HepG2 (cell line): Measurements from ENCODE around the gene ANXA7. TPM values are rescaled to one million over a fixed set of nuclear protein-coding genes. Genes with fewer than 3 reads are reported as not detected.

ENCODE experiments used
- ATAC-seq: fragments of 200-7000 bp; cut with Tn5 transposase; 3 replicates; pipeline ENCODE4 v1.9.1; 2020; ENCODE audit warnings: mild to moderate bottlenecking, moderate library complexity
- BruUV-seq: library from RNA; stranded (reverse); fragments of 400-500 nt; replicated peaks from 2 replicates; lab custom pipeline; 2021; lab: Mats Ljungman, UMichigan
- CTCF ChIA-PET: fragments of 300-600 bp; formaldehyde crosslinking; extraction: SDS; loops from one replicate; lab custom pipeline; 2021; ENCODE audit warnings: low total read pairs, inconsistent platforms, low intra/inter-chr PET ratio; lab: Yijun Ruan, JAX
- POLR2A ChIA-PET: fragments of 350-600 bp; sonication (Branson Sonifier 250); formaldehyde crosslinking; loops from one replicate; lab custom pipeline; 2020; ENCODE audit warnings: antibody characterized with exemption, inconsistent platforms; lab: Yijun Ruan, JAX
- DNase-seq: peaks from one replicate; pipeline ENCODE4 v3.0.0-alpha.2; 2015; ENCODE audit warnings: low spot score
- FAIRE-seq: peaks from 3 replicates; lab custom pipeline; 2011; peaks lifted over from hg19 to GRCh38; lab: Jason Lieb, UNC
- H2AFZ ChIP-seq: one replicate; pipeline ENCODE4 v1.6.1; 2011; ENCODE audit warnings: low read length, inconsistent platforms
- H3K27ac ChIP-seq: fragments of 300-600 bp; 3 replicates; pipeline ENCODE4 v1.8.0; 2011; ENCODE audit warnings: mixed run types, mild to moderate bottlenecking, mixed read lengths, low read length, inconsistent platforms; ENCODE audit not compliant: insufficient read depth; ENCODE audit errors: extremely low read length
- H3K27me3 ChIP-seq, 2 experiments: fragments of 200-600 bp in 1 of 2; 2 replicates in 1 of 2; 3 replicates in 1 of 2; pipeline versions ENCODE4 v1.6.0 to v1.8.0; 2011; ENCODE audit warnings: low read length in 2 of 2, mild to moderate bottlenecking in 2 of 2, moderate library complexity in 2 of 2, inconsistent platforms in 1 of 2; ENCODE audit not compliant: insufficient read depth in 2 of 2, control insufficient read depth in 1 of 2
- H3K36me3 ChIP-seq, 2 experiments: fragments of 200-600 bp in 1 of 2; replicated peaks in 1 of 2; 2 replicates in 1 of 2; 3 replicates in 1 of 2; pipeline versions ENCODE4 v1.5.1 to v1.8.0; 2011; ENCODE audit warnings: low read length in 2 of 2, inconsistent platforms in 1 of 2; ENCODE audit not compliant: insufficient read depth in 2 of 2, control insufficient read depth in 1 of 2
- H3K4me1 ChIP-seq: 2 replicates; pipeline ENCODE4 v1.5.1; 2012; ENCODE audit warnings: low read length, inconsistent platforms; ENCODE audit not compliant: insufficient read depth
- H3K4me2 ChIP-seq: 2 replicates; pipeline ENCODE4 v1.6.0; 2011; ENCODE audit warnings: low read depth, low read length, inconsistent platforms
- H3K4me3 ChIP-seq, 3 experiments: fragments of 200-600 bp in 1 of 3; sonication (generic), shearing (Covaris generic) in 1 of 3; replicated peaks in 1 of 3; 2 replicates each; pipeline ENCODE4 v1.5.1; 2011 to 2016; ENCODE audit warnings: low read length in 3 of 3, inconsistent platforms in 2 of 3, low read depth in 2 of 3, mild to moderate bottlenecking in 2 of 3, control low read depth in 1 of 3, mixed read lengths in 1 of 3; ENCODE audit not compliant: insufficient read depth in 1 of 3
- H3K79me2 ChIP-seq: one replicate; pipeline ENCODE4 v1.6.1; 2011; ENCODE audit warnings: low read length, inconsistent platforms; ENCODE audit not compliant: insufficient read depth
- H3K9ac ChIP-seq: 2 replicates; pipeline ENCODE4 v1.6.0; 2011; ENCODE audit warnings: mild to moderate bottlenecking, low read depth, low read length, inconsistent platforms; ENCODE audit not compliant: insufficient read depth
- H3K9me3 ChIP-seq: 2 replicates; pipeline ENCODE4 v1.5.1; 2012; ENCODE audit warnings: mild to moderate bottlenecking, low read length
- H4K20me1 ChIP-seq: 2 replicates; pipeline ENCODE4 v1.6.0; 2011; ENCODE audit warnings: inconsistent platforms, mild to moderate bottlenecking, low read length, moderate library complexity; ENCODE audit not compliant: insufficient read depth
- CAMTA2 ChIP-seq: sonication (generic); formaldehyde crosslinking; IDR thresholded peaks from 2 replicates; pipeline ENCODE4 v1.4.0; 2020; ENCODE audit warnings: mild to moderate bottlenecking, missing genetic modification reagents, borderline replicate concordance
- CBX2 ChIP-seq, 2 experiments: fragments of 200-600 bp in 1 of 2; sonication (generic); formaldehyde crosslinking in 1 of 2; IDR thresholded peaks; 2 replicates each; pipeline versions ENCODE4 v1.7.0 to v1.8.1; 2018 to 2022; ENCODE audit warnings: low read depth in 2 of 2, low read length in 1 of 2, mild to moderate bottlenecking in 1 of 2, missing genetic modification reagents in 1 of 2
- MAFK ChIP-seq, 2 experiments: IDR thresholded peaks in 1 of 2; conservative IDR thresholded peaks in 1 of 2; 2 replicates each; pipeline ENCODE4 v1.6.1; 2011; ENCODE audit warnings: improper control_type of control experiment in 2 of 2, low read length in 2 of 2
- SNRNP70 ChIP-seq: fragments of 200-400 bp; formaldehyde crosslinking; IDR thresholded peaks from 2 replicates; pipeline ENCODE4 v1.6.1; 2017; ENCODE audit warnings: mild to moderate bottlenecking, low read depth, low read length, moderate library complexity
- TFDP1 ChIP-seq: IDR thresholded peaks from 2 replicates; pipeline ENCODE4 v1.6.1; 2016; ENCODE audit warnings: missing compliant biosample characterization, missing genetic modification reagents, borderline replicate concordance
- TGIF2 ChIP-seq: IDR thresholded peaks from 2 replicates; pipeline ENCODE4 v1.6.1; 2016; ENCODE audit warnings: control low read depth, missing compliant biosample characterization
- ZNF441 ChIP-seq: sonication (generic); formaldehyde crosslinking; IDR thresholded peaks from 2 replicates; pipeline ENCODE4 v1.7.0; 2021; ENCODE audit warnings: missing genetic modification reagents, borderline replicate concordance
- ZNF558 ChIP-seq: sonication (generic); formaldehyde crosslinking; IDR thresholded peaks from 2 replicates; pipeline ENCODE4 v1.9.0; 2022; ENCODE audit warnings: mild to moderate bottlenecking, missing genetic modification reagents, borderline replicate concordance
- ZNF629 ChIP-seq: sonication (generic); formaldehyde crosslinking; conservative IDR thresholded peaks from 2 replicates; pipeline ENCODE4 v1.5.0; 2020; ENCODE audit warnings: missing genetic modification reagents
- ZNF709 ChIP-seq: sonication (generic); formaldehyde crosslinking; IDR thresholded peaks from 2 replicates; pipeline ENCODE4 v1.5.0; 2020; ENCODE audit warnings: mild to moderate bottlenecking, missing genetic modification reagents
- ZNF768 ChIP-seq: sonication (generic); formaldehyde crosslinking; IDR thresholded peaks from 2 replicates; pipeline ENCODE4 v1.4.0; 2020; ENCODE audit warnings: missing genetic modification reagents
- WGBS: methylation state at CpG from one replicate; pipeline ENCODE4 v1.1.6; 2017; ENCODE audit warnings: low lambda C conversion rate; 5-methylcytosine and 5-hydroxymethylcytosine counted together
- in situ Hi-C: cut with HindIII; loops from 2 replicates; pipeline ENCODE4 v1.10.0; 2017; ENCODE audit warnings: low pct_unique_long_range_greater_than_20kb; ENCODE audit not compliant: extremely low pct_ligation_motif_present
- intact Hi-C: fragments of 100-400 bp; cut with micrococcal nuclease; formaldehyde crosslinking; loops from one replicate; pipeline ENCODE4 v1.10.0; 2022; ENCODE audit not compliant: unreplicated experiment
- polyA plus RNA-seq, 8 experiments: library from polyadenylated mRNA; depleted of rRNA in 3 of 8; stranded (reverse) in 7 of 8; unstranded in 1 of 8; fragments of >200 nt; fragmentation: Illumina TruSeq in 4 of 8; extraction: Trizol in 4 of 8; gene quantifications; 2 replicates each; pipeline versions ENCODE4 v1.2.1 to v1.2.3, GENCODE V29; 2011 to 2016; ENCODE audit warnings: low read depth in 4 of 8, missing spikeins in 1 of 8, mixed read lengths in 1 of 8; ENCODE audit not compliant: insufficient read depth in 1 of 8
- total RNA-seq, 5 experiments: library from RNA; depleted of rRNA; stranded (reverse); fragments of >200 nt; fragmentation: Illumina TruSeq; extraction: Trizol; gene quantifications; 2 replicates each; pipeline ENCODE4 v1.2.3, GENCODE V29; 2016; ENCODE audit warnings: low read depth in 1 of 5
- TF ChIP-seq, protein P1 (sequence below): sonication (generic); formaldehyde crosslinking; IDR thresholded peaks from 2 replicates; pipeline ENCODE4 v1.4.0; 2020; ENCODE audit warnings: missing genetic modification reagents

The ANXA7 gene
- total and polyA plus RNA-seq, 2 of the 13 experiments (the other 11 are each of a cell fraction or from before 2014, with no cell fraction given), result 54.8 to 89.0 TPM

DNA sequence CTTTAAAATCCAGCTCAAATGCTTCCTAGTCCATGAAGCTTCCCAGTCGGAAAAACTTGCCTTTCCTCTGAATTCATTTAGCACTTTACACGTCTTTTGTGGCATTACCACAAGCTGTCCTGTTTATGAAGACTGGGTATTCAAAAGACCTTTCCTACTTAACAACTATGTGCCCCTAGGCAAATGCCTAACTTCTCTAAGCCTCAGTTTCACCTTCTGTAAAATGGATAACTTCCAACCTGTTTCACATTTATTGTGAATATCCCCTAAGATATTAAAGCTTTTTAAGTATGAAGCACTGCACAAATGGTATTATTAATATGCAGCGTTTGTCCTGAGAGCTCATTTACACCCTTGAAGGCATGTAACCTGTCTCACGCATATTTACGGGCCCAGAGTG is 56.0 kb downstream of the ANXA7 start:
- ChIA-PET POLR2A (interaction anchor here (1.0 to 1.6 kb wide), 3 partner anchors 55 to 138 kb away, joined by 3 to 7 read pairs (median 3); partner anchors contain the start of gene PPP3CB), CTCF (no interaction called here)
- no peaks in the 10 kb centered on the region for H4K20me1 ChIP-seq
- TF ChIP-seq ZNF768 (CRISPR knock-in tag) (no peak), CAMTA2 (CRISPR knock-in tag) (no peak), TFDP1 (CRISPR knock-in tag) (no peak), CBX2 (IDR thresholded peaks at IDR 0.05; ENCODE audit: low read depth, low read length) (no peak), CBX2 (CRISPR knock-in tag; IDR thresholded peaks at IDR 0.05; ENCODE audit: low read depth) (no peak), ZNF709 (CRISPR knock-in tag) (0 out of 2 replicates have a peak, but pooled peaks have one; percentile 6), TGIF2 (CRISPR knock-in tag) (no peak), MAFK (conservative IDR thresholded peaks at IDR 0.05 in 1 of 2, IDR thresholded peaks at IDR 0.05 in 1 of 2; ENCODE audit: low read length in 2 of 2) (no peak), ZNF441 (CRISPR knock-in tag) (no peak), ZNF629 (CRISPR knock-in tag) (peak; percentile 92), ZNF558 (no peak), SNRNP70 (no peak)
- TF ChIP-seq, protein P1, sequence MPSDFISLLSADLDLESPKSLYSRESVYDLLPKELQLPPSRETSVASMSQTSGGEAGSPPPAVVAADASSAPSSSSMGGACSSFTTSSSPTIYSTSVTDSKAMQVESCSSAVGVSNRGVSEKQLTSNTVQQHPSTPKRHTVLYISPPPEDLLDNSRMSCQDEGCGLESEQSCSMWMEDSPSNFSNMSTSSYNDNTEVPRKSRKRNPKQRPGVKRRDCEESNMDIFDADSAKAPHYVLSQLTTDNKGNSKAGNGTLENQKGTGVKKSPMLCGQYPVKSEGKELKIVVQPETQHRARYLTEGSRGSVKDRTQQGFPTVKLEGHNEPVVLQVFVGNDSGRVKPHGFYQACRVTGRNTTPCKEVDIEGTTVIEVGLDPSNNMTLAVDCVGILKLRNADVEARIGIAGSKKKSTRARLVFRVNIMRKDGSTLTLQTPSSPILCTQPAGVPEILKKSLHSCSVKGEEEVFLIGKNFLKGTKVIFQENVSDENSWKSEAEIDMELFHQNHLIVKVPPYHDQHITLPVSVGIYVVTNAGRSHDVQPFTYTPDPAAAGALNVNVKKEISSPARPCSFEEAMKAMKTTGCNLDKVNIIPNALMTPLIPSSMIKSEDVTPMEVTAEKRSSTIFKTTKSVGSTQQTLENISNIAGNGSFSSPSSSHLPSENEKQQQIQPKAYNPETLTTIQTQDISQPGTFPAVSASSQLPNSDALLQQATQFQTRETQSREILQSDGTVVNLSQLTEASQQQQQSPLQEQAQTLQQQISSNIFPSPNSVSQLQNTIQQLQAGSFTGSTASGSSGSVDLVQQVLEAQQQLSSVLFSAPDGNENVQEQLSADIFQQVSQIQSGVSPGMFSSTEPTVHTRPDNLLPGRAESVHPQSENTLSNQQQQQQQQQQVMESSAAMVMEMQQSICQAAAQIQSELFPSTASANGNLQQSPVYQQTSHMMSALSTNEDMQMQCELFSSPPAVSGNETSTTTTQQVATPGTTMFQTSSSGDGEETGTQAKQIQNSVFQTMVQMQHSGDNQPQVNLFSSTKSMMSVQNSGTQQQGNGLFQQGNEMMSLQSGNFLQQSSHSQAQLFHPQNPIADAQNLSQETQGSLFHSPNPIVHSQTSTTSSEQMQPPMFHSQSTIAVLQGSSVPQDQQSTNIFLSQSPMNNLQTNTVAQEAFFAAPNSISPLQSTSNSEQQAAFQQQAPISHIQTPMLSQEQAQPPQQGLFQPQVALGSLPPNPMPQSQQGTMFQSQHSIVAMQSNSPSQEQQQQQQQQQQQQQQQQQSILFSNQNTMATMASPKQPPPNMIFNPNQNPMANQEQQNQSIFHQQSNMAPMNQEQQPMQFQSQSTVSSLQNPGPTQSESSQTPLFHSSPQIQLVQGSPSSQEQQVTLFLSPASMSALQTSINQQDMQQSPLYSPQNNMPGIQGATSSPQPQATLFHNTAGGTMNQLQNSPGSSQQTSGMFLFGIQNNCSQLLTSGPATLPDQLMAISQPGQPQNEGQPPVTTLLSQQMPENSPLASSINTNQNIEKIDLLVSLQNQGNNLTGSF (CRISPR knock-in tag), result no peak
- peak overlapping the region; percentile 88 for H3K9ac ChIP-seq
- no TSS peak for BruUV-seq
- in situ Hi-C loops, result no loop called here
- H3K4me3 ChIP-seq, result peak overlapping the region; percentile 61 to 88 (median 76)
- no peaks in the 10 kb centered on the region for H3K9me3 ChIP-seq
- H3K27ac ChIP-seq, result peak overlapping the region; percentile 77
- peak overlapping the region; percentile 67 for H2AFZ ChIP-seq
- no peaks in the 10 kb centered on the region for H3K27me3 ChIP-seq
- peak overlapping the region; percentile 95 for H3K4me2 ChIP-seq
- no peak for FAIRE-seq
- intact Hi-C loops, result loop anchor here (5.0 kb wide), 1 partner anchor 96 kb away; no protein-coding TSS in a partner anchor
- no peaks in the 10 kb centered on the region for H3K79me2 ChIP-seq
- 16% methylated on average over 5 of the region's 5 CpGs for WGBS
- H3K4me1 ChIP-seq, result peaks cover 9% of the 10 kb centered on the region
- no peak for ATAC-seq
- H3K36me3 ChIP-seq, result no peaks in the 10 kb centered on the region
- DNase-seq, result no peak
